ENCODE results near the gene TMEFF2. TPM values are rescaled to one million over a fixed set of nuclear protein-coding genes. Genes with fewer than 3 reads are reported as not detected.

TMEFF2 gene
- total and polyA plus RNA-seq, 2 donors from 2014 or later = not detected

DNA sequence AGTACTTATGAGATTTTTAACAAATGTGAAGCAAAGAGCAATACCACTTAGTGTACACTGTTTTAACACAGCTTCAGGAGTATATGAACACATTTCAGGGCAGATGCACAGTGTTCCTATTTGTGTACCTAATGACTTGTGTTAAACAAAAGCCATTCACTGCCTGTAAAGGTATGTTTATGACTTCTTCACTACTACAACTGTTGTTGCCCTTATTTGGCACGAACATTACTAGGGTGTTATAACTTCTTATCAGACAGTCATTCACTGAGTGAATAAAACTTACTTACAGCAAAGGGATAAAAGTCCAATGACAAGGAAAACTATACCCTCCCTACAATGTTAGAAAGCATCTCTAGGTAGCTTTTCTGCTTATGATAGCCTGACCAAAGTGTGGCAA lies 262.4 kb downstream of the TMEFF2 start:
- DNase-seq (no peak), FAIRE-seq (no peak)
- Histone ChIP-seq H3K9ac (ENCODE audit: low read length in 3 of 3) (no peak overlapping the region), H3K27me3 (ENCODE audit: control insufficient read depth, insufficient read depth, low read length) (no peaks in the 10 kb centered on the region), H3K4me1 (ENCODE audit: control insufficient read depth in 2 of 3, insufficient read depth in 2 of 3, low read depth in 1 of 3, low read length in 3 of 3) (peaks cover 0 to 4% (median 1%) of the 10 kb centered on the region in 3 donors), H3K4me3 (ENCODE audit: low read length in 3 of 3) (no peak overlapping the region), H3K9me3 (ENCODE audit: control insufficient read depth in 2 of 3, insufficient read depth in 1 of 3, low read length in 3 of 3) (no peaks in the 10 kb centered on the region), H3K27ac (ENCODE audit: low read depth in 2 of 2, low read length in 2 of 2) (no peak overlapping the region), H3K36me3 (ENCODE audit: control insufficient read depth in 2 of 3, insufficient read depth in 3 of 3, low read length in 3 of 3) (no peaks in the 10 kb centered on the region)
- TF ChIP-seq, protein P1, sequence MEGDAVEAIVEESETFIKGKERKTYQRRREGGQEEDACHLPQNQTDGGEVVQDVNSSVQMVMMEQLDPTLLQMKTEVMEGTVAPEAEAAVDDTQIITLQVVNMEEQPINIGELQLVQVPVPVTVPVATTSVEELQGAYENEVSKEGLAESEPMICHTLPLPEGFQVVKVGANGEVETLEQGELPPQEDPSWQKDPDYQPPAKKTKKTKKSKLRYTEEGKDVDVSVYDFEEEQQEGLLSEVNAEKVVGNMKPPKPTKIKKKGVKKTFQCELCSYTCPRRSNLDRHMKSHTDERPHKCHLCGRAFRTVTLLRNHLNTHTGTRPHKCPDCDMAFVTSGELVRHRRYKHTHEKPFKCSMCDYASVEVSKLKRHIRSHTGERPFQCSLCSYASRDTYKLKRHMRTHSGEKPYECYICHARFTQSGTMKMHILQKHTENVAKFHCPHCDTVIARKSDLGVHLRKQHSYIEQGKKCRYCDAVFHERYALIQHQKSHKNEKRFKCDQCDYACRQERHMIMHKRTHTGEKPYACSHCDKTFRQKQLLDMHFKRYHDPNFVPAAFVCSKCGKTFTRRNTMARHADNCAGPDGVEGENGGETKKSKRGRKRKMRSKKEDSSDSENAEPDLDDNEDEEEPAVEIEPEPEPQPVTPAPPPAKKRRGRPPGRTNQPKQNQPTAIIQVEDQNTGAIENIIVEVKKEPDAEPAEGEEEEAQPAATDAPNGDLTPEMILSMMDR (IDR thresholded peaks at IDR 0.05; ENCODE audit: borderline replicate concordance, extremely low read depth, insufficient read depth) = no peak
- intact Hi-C loops (cut with DNase I) = no loop called here

GRCh38 chr2:191931329-191931728 lies 263.4 kb downstream of the TMEFF2 start:
- H3K36me3 ChIP-seq (ENCODE audit: control insufficient read depth in 2 of 3, insufficient read depth in 3 of 3, low read length in 3 of 3) = no peaks in the 10 kb centered on the region
- no peaks in the 10 kb centered on the region for H3K27me3 ChIP-seq (ENCODE audit: control insufficient read depth, insufficient read depth, low read length)
- H3K4me1 ChIP-seq (ENCODE audit: control insufficient read depth in 2 of 3, insufficient read depth in 2 of 3, low read depth in 1 of 3, low read length in 3 of 3) = peaks cover 0 to 4% (median 2%) of the 10 kb centered on the region in 3 donors
- H3K9ac ChIP-seq (ENCODE audit: low read length in 3 of 3) = no peak overlapping the region
- H3K9me3 ChIP-seq (ENCODE audit: control insufficient read depth in 2 of 3, insufficient read depth in 1 of 3, low read length in 3 of 3) = no peaks in the 10 kb centered on the region
- TF ChIP-seq, protein P1 (IDR thresholded peaks at IDR 0.05; ENCODE audit: borderline replicate concordance, extremely low read depth, insufficient read depth) = no peak
- no peak overlapping the region for H3K4me3 ChIP-seq (ENCODE audit: low read length in 3 of 3)
- H3K27ac ChIP-seq (ENCODE audit: low read depth in 2 of 2, low read length in 2 of 2) = no peak overlapping the region
- no peak for DNase-seq
- intact Hi-C loops (cut with DNase I) = no loop called here
- FAIRE-seq = no peak

- intact Hi-C loops (cut with DNase I) = no loop called here
- TF ChIP-seq, protein P1 (IDR thresholded peaks at IDR 0.05; ENCODE audit: borderline replicate concordance, extremely low read depth, insufficient read depth) = no peak
- FAIRE-seq = no peak
Measured at GRCh38 chr2:191930205-191930604, 264.5 kb downstream of the TMEFF2 start.

GRCh38 chr2:191929288-191929687 lies 265.4 kb downstream of the TMEFF2 start:
- peaks cover 0 to 4% (median 2%) of the 10 kb centered on the region in 3 donors for H3K4me1 ChIP-seq (ENCODE audit: control insufficient read depth in 2 of 3, insufficient read depth in 2 of 3, low read depth in 1 of 3, low read length in 3 of 3)
- DNase-seq (peak in 1 of 5 donors; percentile 39), FAIRE-seq (no peak)
- H3K9me3 ChIP-seq (ENCODE audit: control insufficient read depth in 2 of 3, insufficient read depth in 1 of 3, low read length in 3 of 3) = no peaks in the 10 kb centered on the region
- no peak overlapping the region for H3K9ac ChIP-seq (ENCODE audit: low read length in 3 of 3)
- intact Hi-C loops (cut with DNase I) = no loop called here
- no peaks in the 10 kb centered on the region for H3K27me3 ChIP-seq (ENCODE audit: control insufficient read depth, insufficient read depth, low read length)
- no peak overlapping the region for H3K4me3 ChIP-seq (ENCODE audit: low read length in 3 of 3)
- TF ChIP-seq, protein P1 (IDR thresholded peaks at IDR 0.05; ENCODE audit: borderline replicate concordance, extremely low read depth, insufficient read depth) = no peak
- no peaks in the 10 kb centered on the region for H3K36me3 ChIP-seq (ENCODE audit: control insufficient read depth in 2 of 3, insufficient read depth in 3 of 3, low read length in 3 of 3)
- no peak overlapping the region for H3K27ac ChIP-seq (ENCODE audit: low read depth in 2 of 2, low read length in 2 of 2)

More at GRCh38 chr2:191930205-191930604, 264.5 kb downstream of the TMEFF2 start:
- no peaks in the 10 kb centered on the region for H3K36me3 ChIP-seq (ENCODE audit: control insufficient read depth in 2 of 3, insufficient read depth in 3 of 3, low read length in 3 of 3)
- H3K4me3 ChIP-seq (ENCODE audit: low read length in 3 of 3) = no peak overlapping the region
- no peak overlapping the region for H3K9ac ChIP-seq (ENCODE audit: low read length in 3 of 3)
- H3K9me3 ChIP-seq (ENCODE audit: control insufficient read depth in 2 of 3, insufficient read depth in 1 of 3, low read length in 3 of 3) = no peaks in the 10 kb centered on the region
- H3K27ac ChIP-seq (ENCODE audit: low read depth in 2 of 2, low read length in 2 of 2) = no peak overlapping the region
- H3K4me1 ChIP-seq (ENCODE audit: control insufficient read depth in 2 of 3, insufficient read depth in 2 of 3, low read depth in 1 of 3, low read length in 3 of 3) = peaks cover 0 to 4% (median 2%) of the 10 kb centered on the region in 3 donors
- DNase-seq = no peak
- no peaks in the 10 kb centered on the region for H3K27me3 ChIP-seq (ENCODE audit: control insufficient read depth, insufficient read depth, low read length)
